Measurements from ENCODE around the gene USP22.

GRCh38 chr17:21005367-21005766 lies 37.4 kb downstream of the USP22 start:
- TF ChIP-seq CTCF (conservative IDR thresholded peaks at IDR 0.05) (no peak), ZFX (IDR thresholded peaks at IDR 0.05) (no peak)

Measured in C4-2B (cell line).